Nephron (organoid): Measurements from ENCODE around the gene ARF5.

ENCODE experiments used
- H3K27ac Mint-ChIP-seq, 3 experiments: 2 replicates each; pipeline ENCODE4 v1.8.0; 2020; ENCODE audit warnings: mixed read lengths in 3 of 3, mild to moderate bottlenecking in 2 of 3, moderate library complexity in 1 of 3
- H3K27me3 Mint-ChIP-seq: 2 replicates; pipeline ENCODE4 v1.8.0; 2021; ENCODE audit warnings: low read depth, mild to moderate bottlenecking, moderate library complexity, mixed read lengths
- H3K36me3 Mint-ChIP-seq: 2 replicates; pipeline ENCODE4 v1.8.0; 2020; ENCODE audit warnings: low read depth, mixed read lengths
- H3K4me1 Mint-ChIP-seq: 2 replicates; pipeline ENCODE4 v1.8.0; 2020; ENCODE audit warnings: mixed read lengths
- H3K4me3 Mint-ChIP-seq, 3 experiments: 2 replicates each; pipeline ENCODE4 v1.8.0; 2020; ENCODE audit warnings: mild to moderate bottlenecking in 3 of 3, mixed read lengths in 3 of 3, moderate library complexity in 2 of 3
- H3K9me3 Mint-ChIP-seq: 2 replicates; pipeline ENCODE4 v1.8.0; 2020; ENCODE audit warnings: mixed read lengths
- CTCF ChIP-seq, 3 experiments: fragments of 200-600 bp; sonication (generic); IDR thresholded peaks; one replicate each; pipeline ENCODE4 v1.5.0; 2021; ENCODE audit warnings: antibody characterized with exemption in 3 of 3; ENCODE audit not compliant: unreplicated experiment in 3 of 3

Gene ARF5

GRCh38 chr7:127600885-127601284 lies 12.7 kb downstream of the ARF5 start:
- Mint-ChIP-seq H3K36me3 (no peaks in the 10 kb centered on the region), H3K4me1 (no peaks in the 10 kb centered on the region), H3K4me3 (no peak overlapping the region)

GRCh38 chr7:127608446-127608845 lies 20.2 kb downstream of the ARF5 start:
- Mint-ChIP-seq H3K9me3 (peaks cover 8% of the 10 kb centered on the region), H3K4me1 (no peaks in the 10 kb centered on the region), H3K27ac (no peak overlapping the region), H3K27me3 (peaks cover 26% of the 10 kb centered on the region), H3K4me3 (no peak overlapping the region), H3K36me3 (no peaks in the 10 kb centered on the region)
- TF ChIP-seq CTCF (IDR thresholded peaks at IDR 0.05; ENCODE audit: unreplicated experiment in 3 of 3), result no peak

More at GRCh38 chr7:127600885-127601284, 12.7 kb downstream of the ARF5 start:
- TF ChIP-seq CTCF (IDR thresholded peaks at IDR 0.05; ENCODE audit: unreplicated experiment in 3 of 3), result no peak
- Mint-ChIP-seq H3K27me3 (peaks cover 11% of the 10 kb centered on the region), H3K9me3 (peaks cover 4% of the 10 kb centered on the region), H3K27ac (no peak overlapping the region)

- peaks cover 30% of the 10 kb centered on the region for H3K27me3 Mint-ChIP-seq
- no peak overlapping the region for H3K4me3 Mint-ChIP-seq
- no peaks in the 10 kb centered on the region for H3K36me3 Mint-ChIP-seq
- no peak for TF ChIP-seq CTCF (IDR thresholded peaks at IDR 0.05; ENCODE audit: unreplicated experiment in 3 of 3)
- H3K4me1 Mint-ChIP-seq, result no peaks in the 10 kb centered on the region
- H3K9me3 Mint-ChIP-seq, result peaks cover 7% of the 10 kb centered on the region
- H3K27ac Mint-ChIP-seq, result no peak overlapping the region
Measured at GRCh38 chr7:127609297-127609696, 21.1 kb downstream of the ARF5 start.

- H3K4me3 Mint-ChIP-seq, result no peak overlapping the region
- no peak overlapping the region for H3K27ac Mint-ChIP-seq
- H3K36me3 Mint-ChIP-seq, result no peaks in the 10 kb centered on the region
- peaks cover 46% of the 10 kb centered on the region for H3K27me3 Mint-ChIP-seq
- no peaks in the 10 kb centered on the region for H3K4me1 Mint-ChIP-seq
- TF ChIP-seq CTCF (IDR thresholded peaks at IDR 0.05; ENCODE audit: unreplicated experiment in 3 of 3), result no peak
- peaks cover 7% of the 10 kb centered on the region for H3K9me3 Mint-ChIP-seq
Measured at GRCh38 chr7:127612263-127612662, 24.1 kb downstream of the ARF5 start.

- Mint-ChIP-seq H3K27me3 (peaks cover 89% of the 10 kb centered on the region), H3K9me3 (peaks cover 2% of the 10 kb centered on the region), H3K27ac (no peak overlapping the region), H3K36me3 (no peaks in the 10 kb centered on the region), H3K4me3 (no peak overlapping the region), H3K4me1 (no peaks in the 10 kb centered on the region)
- TF ChIP-seq CTCF (IDR thresholded peaks at IDR 0.05; ENCODE audit: unreplicated experiment in 3 of 3), result no peak
Measured at GRCh38 chr7:127616724-127617123, 28.5 kb downstream of the ARF5 start.

GRCh38 chr7:127618042-127618441 lies 29.8 kb downstream of the ARF5 start, which contains the start of gene PAX4:
Gene PAX4, minus strand, starts transcription at chr7:127618142. Its CDS starts 2,214 bp downstream, at chr7:127615928.
- H3K4me3 Mint-ChIP-seq, result no peak within 1 kb of the TSS
- no peaks in the 10 kb centered on the region for H3K4me1 Mint-ChIP-seq
- no peak within 1 kb of the TSS for H3K27ac Mint-ChIP-seq
- no peak for TF ChIP-seq CTCF (IDR thresholded peaks at IDR 0.05; ENCODE audit: unreplicated experiment in 3 of 3)
- peaks cover 2% of the 10 kb centered on the region for H3K9me3 Mint-ChIP-seq
- H3K36me3 Mint-ChIP-seq, result no peaks in the 10 kb centered on the region
- H3K27me3 Mint-ChIP-seq, result peaks cover 89% of the 10 kb centered on the region
